Measurements from ENCODE around the gene TYSND1.
"Not testable (repeated sequence)": the region's sequence is repeated elsewhere in the genome, so short reads cannot be mapped to it uniquely, and the experiment has no call there.

The TYSND1 gene

DNA sequence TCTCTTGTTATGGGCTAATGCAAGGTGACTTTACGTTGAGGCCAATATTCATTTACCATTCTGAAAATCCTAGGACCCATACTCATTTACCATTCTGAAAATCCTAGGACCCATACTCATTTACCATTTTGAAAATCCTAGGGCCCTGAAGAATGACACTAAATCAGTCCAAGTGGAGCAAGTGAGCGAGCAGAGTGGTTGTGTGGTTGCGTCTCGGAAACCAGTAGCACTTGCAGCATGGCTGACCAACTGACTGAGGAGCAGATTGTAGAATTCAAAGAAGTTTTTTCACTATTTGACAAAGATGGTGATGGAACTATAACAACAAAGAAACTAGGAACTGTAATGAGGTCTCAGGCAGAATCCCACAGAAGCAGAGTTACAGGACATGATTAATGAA, 16.9 kb upstream of the TYSND1 start:
- no peak for DNase-seq

DNA sequence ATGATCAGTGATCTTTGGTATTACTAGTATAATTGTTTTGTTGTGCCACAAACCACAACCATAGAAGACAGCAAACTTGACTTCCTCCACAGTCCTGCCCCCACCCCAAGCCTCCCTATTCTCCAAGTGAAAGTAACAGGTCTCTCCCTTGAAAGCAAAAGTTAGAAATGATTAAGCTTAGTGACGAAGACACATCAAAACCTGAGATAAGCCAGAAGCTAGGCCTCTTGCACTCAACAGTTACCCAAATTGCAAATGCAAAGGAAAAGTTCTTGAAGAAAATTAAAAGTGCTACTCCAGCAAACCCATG, 16.3 kb upstream of the TYSND1 start:
- no peak for DNase-seq

DNA sequence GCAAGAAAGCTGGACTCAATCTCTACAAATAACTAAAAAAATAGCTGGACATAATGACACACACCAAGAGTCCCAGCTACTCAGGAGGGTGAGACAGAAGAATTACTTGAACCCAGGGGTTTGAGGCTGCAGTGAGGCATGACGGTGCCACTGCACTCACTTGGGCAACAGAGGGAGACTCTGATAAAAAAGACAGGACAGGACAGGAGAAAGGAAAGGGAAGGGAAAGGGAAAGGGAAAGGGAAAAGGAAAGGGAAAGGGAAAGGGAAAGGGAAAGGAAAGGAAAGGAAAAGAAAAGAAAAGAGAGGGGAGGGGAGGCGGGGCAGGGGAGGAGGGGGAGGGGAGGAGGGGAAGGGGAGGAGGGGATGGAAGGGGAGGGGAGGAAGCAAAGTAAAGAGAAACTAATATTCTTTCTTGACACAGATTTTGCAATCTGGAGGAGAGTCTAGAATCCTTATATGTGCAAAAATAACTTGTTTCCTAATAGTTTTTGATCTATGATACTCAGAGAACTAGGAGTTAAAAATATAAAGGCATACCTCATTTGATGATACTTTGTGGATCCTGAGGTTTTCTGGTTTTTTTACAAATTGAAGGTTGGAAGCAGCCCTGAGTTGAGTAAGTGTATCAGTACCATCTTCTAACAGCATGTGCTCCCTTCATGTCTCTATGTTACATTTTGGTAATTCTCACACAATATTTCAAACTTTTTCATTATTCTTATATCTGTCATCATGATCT, 15.8 kb upstream of the TYSND1 start:
- DNase-seq: no peak

DNA sequence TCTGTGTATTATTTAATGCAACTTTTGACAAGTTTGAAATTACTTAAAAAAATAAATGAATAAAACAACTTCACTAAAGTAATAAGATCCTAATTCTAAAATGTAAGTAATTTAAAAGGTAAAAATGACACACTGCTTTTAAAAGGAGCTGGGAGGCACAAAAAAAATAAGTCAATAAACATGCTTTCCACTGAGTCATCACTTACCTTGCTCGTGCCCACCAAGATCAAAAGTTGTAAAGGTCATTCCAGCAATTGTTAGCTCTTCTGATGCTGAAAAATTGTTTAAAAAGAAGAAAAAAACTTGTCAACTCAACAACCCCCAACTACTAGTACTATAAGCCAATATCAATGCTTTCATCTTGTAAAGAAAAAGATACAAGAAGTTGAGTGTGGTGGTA, 14.3 kb upstream of the TYSND1 start:
- no peak for DNase-seq

DNA sequence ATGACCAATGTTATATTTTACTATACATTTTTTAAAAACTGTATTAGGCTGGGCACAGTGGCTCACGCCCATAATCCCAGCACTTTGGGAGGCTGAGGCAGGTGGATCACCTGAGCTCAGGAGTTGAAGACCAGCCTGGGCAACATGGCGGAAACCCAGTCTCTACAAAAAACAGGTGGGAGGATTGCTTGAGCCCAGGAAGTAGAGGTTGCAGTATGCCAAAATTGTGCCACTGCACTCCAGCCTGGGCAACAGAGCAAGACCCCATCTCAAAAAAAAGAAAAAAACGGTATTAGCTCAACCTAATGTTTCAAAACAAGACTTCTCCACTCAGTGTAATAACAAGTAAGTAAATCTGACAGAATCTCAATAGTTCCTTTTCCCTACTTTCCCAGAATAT, 12.9 kb upstream of the TYSND1 start:
- not testable (repeated sequence) for DNase-seq

DNA sequence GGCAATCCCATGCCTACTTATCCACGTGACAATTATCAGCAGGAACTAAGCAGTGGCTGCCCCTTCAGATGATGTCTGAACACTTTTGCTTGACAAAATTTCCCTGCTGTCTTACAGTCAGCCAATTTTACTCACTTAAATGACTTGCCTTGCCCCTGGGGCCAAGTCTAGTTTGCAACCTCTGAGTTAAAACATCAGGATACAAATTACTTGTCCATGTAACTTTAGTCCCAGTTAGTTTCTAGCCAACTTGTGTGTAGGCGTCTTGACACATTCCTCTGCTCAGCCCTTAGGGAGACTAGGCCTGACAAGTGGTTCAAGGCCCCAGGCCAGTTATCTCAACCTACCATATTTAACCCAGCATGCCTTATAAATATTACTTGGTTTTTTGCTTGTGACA, 11.6 kb upstream of the TYSND1 start:
- no peak for DNase-seq

DNA sequence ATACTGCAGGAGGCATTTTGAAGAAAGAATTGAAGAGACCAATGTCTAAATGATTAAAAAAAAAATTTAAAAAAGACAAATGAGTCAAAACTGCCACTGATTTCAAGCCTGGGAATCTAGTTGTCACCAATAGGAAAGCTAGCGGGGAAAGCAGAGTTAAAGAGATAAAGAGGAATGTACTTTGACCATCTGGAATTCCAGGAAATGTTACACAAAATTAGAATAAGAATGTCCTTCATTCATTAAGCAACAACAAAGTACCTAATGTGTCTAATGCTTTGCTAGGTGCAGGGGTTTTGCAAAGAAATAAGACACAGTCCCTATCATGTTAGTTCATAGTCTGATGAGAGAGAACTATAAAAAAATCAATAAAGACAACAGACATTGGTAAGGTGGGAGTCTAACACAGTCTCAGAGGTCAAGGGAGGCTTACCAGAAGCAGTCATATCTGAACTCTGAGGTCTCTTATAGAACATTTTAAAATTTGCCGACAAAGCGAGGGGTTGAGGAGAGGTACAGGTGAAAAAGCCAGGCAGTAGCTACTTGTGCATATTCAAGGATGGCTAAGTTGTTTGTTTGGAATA, 8.8 kb upstream of the TYSND1 start:
- no peak for DNase-seq

DNA sequence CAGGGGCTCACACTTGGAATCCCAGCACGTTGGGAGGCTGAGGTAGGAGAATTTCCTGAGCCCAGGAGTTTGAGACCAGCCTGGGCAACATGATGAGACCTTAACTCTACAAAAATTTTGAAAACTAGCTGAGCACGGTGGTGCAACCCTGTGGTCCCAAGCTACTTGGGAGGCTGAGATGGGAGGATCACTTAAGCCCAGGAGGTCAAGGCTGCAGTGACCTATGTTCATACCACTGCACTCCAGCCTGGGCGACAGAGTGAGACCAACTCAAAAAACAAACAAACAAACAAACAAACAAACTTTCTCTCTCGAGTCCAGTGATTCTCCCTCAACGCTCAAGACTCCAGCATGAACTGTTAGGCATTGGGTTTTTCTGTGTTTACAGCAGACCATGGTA, 2.0 kb upstream of the TYSND1 start:
- no peak for DNase-seq

DNA sequence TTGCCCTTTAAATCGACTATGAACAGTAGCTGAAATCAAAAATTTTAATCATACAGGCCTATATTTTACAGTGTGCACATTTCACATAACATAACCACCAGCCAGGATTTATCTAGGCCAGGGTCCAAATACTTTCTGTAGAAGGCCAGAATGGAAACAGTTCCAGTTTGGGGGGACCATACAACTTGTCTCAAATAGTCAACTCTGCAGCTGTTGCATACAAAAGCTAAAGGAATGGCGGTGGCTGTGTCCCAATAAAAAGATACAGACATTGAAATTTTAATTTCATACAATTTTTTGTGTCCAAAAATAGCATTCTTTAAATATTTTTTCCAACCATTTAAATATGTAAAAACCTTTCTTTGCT, 742 bp upstream of the TYSND1 start:
- DNase-seq: no peak

DNA sequence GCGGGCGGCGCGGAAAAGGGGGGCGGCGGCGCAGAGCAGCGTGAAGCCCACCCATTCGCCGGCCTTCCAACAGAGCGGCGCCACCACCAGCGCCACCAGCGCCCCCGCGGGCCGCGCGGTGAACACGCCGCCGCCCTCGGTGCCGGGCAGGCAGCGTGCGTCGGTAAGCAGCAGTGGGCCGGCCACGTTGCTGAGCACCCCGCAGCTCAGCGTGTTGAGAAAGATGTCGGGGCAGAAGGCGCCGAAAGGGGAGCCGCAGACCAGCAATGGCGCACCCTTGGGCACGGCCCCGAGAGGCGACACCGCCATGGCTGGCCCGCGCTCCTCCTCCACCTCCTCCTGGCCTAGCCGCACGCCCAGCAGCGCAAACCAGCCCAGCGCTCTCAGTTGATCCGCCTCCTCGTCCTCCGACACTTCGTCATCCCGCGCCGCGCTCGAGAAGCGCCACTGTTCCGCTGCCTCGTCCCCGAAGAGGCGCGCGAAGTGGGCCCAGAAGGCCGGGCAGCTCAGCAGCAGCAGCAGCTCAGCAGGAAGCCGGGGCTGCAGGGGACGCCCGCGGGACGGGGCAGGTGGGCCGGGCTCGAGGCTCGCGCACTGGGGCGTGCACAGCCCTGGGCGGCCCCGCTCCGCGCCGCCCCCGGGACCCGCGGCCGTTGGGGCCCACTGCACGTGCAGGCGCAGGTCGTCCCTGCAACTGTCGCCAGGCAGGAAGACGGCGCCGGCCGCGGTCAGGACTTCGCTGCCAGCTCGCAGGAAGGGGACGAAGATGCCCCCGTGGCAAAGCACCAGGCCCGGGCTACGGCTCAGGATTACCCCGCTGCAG, 623 bp downstream of the TYSND1 start:
- DNase-seq: peak; percentile 76

DNA sequence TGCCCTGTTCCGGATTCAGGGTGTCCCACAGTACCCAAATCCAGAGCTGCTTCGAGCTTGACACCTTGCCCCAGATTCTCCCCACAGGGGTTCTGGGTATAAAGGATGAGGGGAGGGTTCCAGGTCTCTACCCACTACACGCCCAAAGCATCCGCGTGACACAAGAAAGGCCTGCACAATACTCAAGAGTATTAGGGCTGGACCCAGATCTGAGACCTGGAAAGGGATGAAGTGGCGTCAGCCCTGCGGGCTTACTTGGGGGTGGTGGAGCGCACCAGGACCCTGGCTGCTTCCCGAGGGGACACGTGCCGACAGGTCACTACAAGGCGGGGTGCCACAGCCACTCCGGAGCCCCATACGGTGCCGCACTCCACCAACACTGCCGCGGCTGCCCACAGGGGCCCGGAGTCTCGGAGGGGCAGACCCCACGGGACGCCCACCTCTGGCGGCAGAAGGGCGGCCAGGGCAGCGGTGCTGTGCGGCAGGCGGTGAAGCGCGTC, 1.3 kb downstream of the TYSND1 start:
- DNase-seq: no peak

DNA sequence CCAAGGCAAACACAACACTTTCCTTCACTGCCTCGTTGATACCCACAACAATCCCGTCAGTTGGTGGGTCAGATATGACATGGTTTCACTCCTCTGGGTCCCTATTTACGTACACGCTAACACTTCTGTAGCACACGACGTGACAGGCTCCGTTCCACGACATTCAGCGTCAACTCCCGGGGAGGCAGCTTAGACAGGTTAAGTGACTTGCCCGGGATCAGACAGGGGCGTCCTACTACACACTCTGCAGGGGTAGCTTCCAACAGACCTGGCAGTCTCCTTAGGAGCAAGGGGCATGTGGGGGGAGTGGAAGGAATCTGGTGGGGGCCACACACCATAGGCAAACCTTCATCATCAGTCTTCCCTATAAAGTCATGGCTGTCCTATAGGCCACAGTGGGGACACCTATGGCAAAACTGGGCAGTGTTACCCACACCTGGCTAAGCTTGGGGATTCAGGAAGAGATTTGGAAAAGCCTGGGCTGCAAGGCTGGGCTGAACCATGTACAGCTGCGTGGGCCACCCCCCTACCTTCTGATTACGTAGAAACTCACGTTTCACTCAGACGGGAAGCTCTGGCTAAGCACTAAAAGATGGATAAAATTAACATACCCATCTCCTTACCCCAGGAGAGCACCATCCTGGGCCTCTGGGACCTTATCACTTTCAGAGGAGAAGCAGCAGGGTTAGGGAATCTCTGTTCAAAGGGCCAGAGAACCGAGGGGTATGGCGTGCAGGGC, 2.0 kb downstream of the TYSND1 start:
- no peak for DNase-seq

DNA sequence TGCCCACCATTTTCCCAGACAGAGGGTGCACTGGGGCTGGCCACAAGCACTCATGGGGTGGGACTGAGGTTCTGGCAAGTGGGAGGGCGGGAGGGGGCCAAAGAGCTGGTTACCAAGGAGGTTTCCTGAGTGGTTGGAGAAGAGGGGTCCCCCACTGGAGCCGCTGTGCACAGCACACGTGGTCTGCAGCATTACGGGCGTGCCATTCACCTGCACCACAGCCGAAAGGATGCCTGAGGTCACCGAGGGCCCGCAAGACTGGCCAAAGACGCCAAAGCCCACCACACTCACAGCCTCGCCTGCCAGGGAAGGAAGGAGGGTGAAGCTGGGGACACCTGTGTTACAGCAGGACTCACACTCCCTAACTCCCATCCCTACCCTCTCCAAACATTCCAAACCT, 3.9 kb downstream of the TYSND1 start:
- DNase-seq: no peak

DNA sequence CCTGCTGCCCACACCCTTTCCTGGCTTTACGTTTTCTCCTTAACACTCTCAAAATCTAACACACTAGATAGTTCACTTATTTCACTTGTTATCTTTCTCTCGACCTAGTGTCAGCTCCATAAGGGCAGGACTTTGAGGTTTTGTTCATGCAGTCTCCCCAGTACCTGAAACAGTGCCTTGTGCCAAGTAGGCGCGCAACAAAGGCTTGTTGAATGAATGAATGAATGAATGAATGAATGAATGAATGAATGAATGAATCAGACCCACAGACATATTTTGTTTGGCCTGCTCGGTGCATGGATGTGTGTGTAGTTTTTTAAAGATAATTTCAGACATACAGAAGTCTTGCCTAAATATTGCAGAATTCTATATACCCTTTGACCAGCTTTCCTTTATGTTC, 6.2 kb downstream of the TYSND1 start:
- no peak for DNase-seq

DNA sequence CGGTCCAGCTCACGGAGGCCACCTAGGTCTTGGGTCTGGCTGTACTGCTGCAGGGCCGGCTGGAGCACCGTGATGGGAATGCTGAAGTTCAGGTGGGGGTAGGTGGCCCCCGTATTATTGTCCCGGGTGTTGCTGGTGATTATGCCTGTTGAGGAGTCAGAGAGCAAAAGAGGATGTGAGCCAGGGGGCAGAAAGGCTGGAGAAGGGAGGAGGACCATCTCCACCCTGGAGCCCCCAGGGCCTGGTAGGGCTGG, 6.6 kb downstream of the TYSND1 start:
- no peak for DNase-seq

DNA sequence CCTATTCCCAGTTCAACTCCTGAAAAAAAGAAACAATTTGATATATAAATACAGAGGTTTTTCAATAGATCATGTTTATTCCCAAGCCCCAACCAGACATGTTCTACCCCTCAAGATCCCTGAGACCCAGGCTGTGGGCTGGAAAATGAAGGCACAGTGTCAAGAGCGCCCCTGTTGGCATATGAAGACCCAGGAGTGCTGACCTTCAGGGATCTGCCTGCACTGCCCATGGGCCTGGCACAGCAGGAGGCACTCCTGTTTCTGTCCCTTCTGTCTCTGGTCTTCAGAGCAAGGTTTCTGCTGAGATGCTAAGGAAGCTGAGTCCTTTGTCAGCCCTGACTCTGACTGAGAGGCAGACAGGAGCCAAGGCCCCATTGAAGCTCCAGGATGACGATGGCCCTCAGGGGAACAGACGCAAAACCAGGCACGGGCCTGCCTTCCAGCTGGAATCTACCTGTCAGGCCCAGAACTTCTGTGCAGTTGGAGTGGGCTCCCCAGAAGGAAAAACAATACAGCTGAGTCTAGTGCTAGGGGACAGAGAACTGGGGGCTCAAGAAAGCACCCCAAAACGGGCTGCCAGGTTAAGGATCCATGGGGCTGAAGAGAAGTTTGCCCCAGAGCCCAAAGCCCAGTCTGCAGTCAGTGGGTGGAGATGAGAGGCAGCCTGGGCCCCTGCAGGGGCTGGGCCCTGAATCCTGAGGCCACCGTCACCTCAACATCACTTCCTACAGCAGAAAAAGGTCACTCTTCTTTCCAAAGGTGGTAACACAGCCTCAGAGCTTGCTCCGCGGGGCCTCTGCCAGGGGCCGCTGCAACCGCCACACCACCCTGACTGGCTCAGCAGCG, 7.1 kb downstream of the TYSND1 start:
- DNase-seq: no peak

DNA sequence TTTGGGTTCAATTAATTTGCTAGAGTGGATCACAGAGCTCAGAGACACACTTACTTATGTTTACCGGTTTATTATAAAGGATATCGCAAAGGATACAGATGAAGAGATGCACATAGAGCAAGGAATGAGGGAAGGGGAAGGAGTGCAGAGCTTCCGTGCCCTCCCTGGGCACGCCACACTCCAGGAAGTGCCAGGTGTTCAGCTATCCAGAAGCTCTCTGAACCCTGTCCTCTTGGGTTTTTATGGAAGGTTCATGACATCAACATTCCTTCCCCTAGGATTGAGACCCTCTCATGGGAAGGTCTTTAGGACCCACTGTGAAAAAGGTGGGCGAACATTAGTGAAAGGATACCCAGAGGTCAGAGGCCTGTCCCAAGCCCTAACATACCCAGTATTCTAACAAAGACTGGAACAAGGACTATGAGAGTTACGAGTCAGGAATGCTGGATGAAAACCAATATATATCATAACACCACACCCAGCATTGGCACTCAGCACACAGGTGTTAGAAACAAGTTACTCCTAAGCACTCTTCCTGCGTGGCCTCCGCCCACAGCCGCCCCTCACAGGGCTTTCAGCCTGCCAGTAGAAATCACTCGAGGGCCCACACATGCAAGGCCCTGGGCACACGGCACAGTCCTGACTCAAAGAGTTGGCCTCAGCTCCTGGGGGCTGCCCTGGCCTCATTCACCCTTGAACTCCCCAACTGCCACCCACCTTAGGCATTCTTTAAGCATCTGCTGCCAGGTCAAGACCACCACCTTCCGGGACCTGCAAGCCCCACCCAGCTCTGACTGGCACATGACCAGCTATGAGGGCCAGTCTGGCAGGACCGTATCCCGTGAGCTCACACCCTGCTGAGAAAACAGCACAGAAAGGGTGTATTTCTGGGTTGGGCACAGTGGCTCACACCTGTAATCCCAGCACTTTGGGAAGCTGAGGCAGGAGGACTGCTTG, 8.3 kb downstream of the TYSND1 start:
- no peak for DNase-seq

DNA sequence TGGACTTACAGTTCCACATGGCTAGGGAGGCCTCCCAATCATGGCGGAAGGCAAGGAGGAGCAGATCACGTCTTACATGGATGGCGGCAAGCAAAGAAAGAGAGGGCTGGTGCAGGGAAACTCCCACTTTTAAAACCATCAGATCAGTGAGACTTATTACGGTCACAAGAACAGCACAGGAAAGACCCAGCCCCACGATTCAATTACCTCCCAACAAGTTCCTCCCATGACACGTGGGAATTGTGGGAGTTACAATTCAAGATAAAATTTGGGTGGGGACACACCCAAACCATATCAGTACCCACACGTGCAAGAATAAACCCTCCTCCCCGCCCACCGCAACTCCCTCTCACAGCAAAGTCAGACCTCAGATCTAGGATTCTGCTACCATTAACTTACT, 9.4 kb downstream of the TYSND1 start:
- peak; percentile 5 for DNase-seq

DNA sequence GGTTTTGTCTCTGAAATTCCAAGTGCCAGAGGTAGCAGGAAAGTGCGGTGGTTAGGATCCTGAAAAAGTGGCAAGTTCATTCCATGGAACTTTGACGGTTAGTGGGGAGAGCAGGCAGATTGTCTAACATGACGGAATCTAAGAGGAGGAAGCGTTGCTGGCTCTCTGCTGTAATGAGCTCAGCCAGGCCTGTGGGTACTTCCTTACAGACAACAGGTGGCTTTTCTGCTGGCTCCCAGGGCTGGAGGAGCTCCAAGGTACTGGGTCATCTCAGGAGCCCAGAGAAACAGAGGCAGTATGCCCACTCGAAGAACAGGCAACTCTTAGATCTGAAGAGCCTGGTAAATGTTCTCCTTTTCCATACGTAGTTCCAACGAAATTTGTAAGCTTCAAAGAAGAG, 10.8 kb downstream of the TYSND1 start:
- DNase-seq: no peak

DNA sequence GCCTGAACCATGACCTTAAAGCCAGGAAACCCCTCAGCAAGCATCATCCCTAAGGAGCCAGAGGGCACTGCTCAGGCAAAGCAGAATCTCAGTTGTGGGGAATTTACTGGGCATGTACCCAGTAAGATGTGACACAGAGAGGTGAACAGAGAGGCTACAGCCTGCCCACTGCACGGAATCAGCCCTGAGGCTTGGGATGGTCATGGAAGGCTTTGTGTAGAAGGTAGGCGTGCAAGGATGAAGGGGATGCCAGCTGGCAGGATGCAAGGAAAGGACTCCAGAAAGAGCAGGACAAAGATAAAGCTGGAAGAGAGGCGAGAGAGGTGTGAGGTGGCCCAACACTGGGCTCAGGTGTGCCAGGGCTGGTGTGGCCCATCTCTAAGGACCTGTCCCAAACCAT, 11.5 kb downstream of the TYSND1 start:
- DNase-seq: no peak

All from activated CD4-positive, CD25-positive, alpha-beta regulatory T cell treated with anti-CD3 and anti-CD28 coated beads, Interleukin-2, amount 50 U/mL, for 72 hours (primary cell).